ENCODE measurements around the gene CTNNBL1.

The CTNNBL1 gene

DNA sequence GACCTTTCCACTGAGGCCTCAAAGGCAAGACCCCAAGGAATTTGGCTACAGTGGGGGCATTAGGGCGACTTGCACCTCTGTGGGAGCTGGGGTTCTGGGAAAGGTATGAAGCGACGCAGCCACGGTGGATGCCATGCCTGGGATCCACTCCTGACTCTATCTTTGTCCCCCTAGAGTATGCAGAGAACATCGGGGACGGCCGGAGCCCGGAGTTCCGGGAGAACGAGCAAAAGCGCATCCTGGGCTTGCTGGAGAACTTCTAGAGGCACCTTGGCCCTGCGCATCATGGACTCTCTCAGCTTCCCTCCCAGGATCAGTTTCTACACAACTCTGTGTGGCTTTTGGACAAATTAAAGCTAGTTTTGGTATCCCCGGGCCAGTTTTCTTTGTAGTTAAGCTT lies 177.9 kb downstream of the CTNNBL1 start:
- Histone ChIP-seq H3K4me1 (ENCODE audit: insufficient read depth, poor library complexity, severe bottlenecking) (no peaks in the 10 kb centered on the region), H3K36me3 (ENCODE audit: low read depth) (peaks cover 17% of the 10 kb centered on the region), H3K27ac (ENCODE audit: poor library complexity, severe bottlenecking) (no peak overlapping the region), H3K9me3 (ENCODE audit: severe bottlenecking) (no peaks in the 10 kb centered on the region), H3K27me3 (ENCODE audit: insufficient read depth, poor library complexity, severe bottlenecking) (no peaks in the 10 kb centered on the region), H3K4me3 (ENCODE audit: severe bottlenecking) (no peak overlapping the region)
- TF ChIP-seq, protein P1, sequence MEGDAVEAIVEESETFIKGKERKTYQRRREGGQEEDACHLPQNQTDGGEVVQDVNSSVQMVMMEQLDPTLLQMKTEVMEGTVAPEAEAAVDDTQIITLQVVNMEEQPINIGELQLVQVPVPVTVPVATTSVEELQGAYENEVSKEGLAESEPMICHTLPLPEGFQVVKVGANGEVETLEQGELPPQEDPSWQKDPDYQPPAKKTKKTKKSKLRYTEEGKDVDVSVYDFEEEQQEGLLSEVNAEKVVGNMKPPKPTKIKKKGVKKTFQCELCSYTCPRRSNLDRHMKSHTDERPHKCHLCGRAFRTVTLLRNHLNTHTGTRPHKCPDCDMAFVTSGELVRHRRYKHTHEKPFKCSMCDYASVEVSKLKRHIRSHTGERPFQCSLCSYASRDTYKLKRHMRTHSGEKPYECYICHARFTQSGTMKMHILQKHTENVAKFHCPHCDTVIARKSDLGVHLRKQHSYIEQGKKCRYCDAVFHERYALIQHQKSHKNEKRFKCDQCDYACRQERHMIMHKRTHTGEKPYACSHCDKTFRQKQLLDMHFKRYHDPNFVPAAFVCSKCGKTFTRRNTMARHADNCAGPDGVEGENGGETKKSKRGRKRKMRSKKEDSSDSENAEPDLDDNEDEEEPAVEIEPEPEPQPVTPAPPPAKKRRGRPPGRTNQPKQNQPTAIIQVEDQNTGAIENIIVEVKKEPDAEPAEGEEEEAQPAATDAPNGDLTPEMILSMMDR (IDR thresholded peaks at IDR 0.05; ENCODE audit: poor library complexity, severe bottlenecking) = no peak
- no peak for DNase-seq (ENCODE audit: low spot score)
- ATAC-seq (ENCODE audit: low read depth) = no peak

DNA sequence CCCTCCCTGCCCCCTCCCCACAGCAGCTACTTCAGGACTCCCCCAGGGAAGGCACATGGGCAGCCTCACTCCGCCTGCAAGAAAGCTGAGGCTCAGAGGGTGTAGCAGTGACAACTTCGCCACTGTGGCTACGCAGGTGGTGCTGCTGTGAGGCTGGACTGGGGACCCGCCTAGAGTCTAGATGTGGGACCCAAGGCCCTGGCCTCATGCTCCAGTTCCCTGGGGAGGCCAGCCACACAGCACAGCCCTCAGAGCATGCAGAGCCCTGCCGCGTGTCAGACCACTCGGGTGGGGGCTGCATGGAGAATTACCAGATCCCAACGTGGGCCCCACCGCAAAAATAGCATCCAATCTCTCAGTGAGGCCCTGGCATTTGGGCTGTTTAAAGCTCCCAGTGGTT lies 178.3 kb downstream of the CTNNBL1 start:
- TF ChIP-seq, protein P1 (IDR thresholded peaks at IDR 0.05; ENCODE audit: poor library complexity, severe bottlenecking) = no peak
- Histone ChIP-seq H3K36me3 (ENCODE audit: low read depth) (peaks cover 17% of the 10 kb centered on the region), H3K4me3 (ENCODE audit: severe bottlenecking) (no peak overlapping the region), H3K4me1 (ENCODE audit: insufficient read depth, poor library complexity, severe bottlenecking) (no peaks in the 10 kb centered on the region), H3K27me3 (ENCODE audit: insufficient read depth, poor library complexity, severe bottlenecking) (no peaks in the 10 kb centered on the region), H3K9me3 (ENCODE audit: severe bottlenecking) (no peaks in the 10 kb centered on the region), H3K27ac (ENCODE audit: poor library complexity, severe bottlenecking) (no peak overlapping the region)
- ATAC-seq (ENCODE audit: low read depth) = no peak
- no peak for DNase-seq (ENCODE audit: low spot score)

DNA sequence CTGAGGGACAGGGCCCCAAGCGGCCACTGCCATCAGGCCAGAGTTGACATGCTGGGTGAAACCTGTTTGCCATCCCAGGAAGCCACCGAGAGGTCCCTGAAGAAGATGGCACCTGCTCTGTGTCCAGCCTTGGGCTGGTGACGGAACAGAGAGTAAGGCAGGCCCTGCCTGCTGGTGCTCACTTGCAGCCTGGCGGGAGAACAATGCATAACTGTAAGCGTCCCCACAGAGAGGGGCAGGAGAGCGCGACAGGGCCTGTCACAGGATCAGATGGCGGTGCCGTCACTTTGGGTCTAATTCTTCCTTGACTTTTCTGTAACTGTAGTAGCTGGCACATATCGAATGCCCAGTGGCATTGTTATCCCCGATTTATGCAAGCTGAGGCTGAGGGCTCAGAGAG lies 180.1 kb downstream of the CTNNBL1 start:
- DNase-seq (ENCODE audit: low spot score) = no peak
- no peaks in the 10 kb centered on the region for H3K4me1 ChIP-seq (ENCODE audit: insufficient read depth, poor library complexity, severe bottlenecking)
- ATAC-seq (ENCODE audit: low read depth) = no peak
- H3K27me3 ChIP-seq (ENCODE audit: insufficient read depth, poor library complexity, severe bottlenecking) = no peaks in the 10 kb centered on the region
- no peak overlapping the region for H3K4me3 ChIP-seq (ENCODE audit: severe bottlenecking)
- H3K9me3 ChIP-seq (ENCODE audit: severe bottlenecking) = no peaks in the 10 kb centered on the region
- TF ChIP-seq, protein P1 (IDR thresholded peaks at IDR 0.05; ENCODE audit: poor library complexity, severe bottlenecking) = no peak
- H3K27ac ChIP-seq (ENCODE audit: poor library complexity, severe bottlenecking) = no peak overlapping the region
- peaks cover 17% of the 10 kb centered on the region for H3K36me3 ChIP-seq (ENCODE audit: low read depth)

DNA sequence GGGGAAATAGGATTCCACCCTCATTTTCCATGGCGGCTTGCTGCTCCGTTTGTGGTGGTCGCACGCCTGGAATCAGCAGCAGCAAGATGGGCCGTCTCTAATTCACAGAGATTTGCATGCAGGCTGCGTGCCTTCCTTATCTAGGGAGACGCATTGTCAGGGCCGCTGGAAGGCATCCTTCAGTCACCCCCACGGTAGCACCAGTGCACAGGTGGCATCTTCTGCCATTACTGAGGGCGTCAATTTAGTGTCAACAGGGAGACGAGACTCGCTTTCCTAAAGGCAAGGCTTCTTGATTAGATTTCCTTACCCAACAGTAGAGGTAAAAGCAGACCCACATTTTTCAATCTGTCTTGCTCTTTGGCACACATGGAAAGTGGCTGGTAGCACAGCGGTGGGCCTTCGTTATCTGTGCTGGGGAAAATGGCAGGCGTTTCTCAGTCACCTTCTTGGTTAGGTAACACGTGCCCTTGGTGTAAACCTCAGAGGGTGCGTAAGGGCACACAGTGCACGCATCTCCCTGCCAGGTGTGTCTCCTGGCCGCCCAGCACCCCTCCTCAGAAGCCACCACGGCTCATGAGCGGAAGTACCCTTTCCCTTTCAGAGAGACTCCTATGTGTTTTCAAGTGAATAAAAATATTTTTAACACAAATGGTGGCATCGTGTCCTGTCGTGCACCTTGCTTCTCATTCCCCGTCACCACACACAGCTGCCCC lies 181.8 kb downstream of the CTNNBL1 start:
- no peak overlapping the region for H3K4me3 ChIP-seq (ENCODE audit: severe bottlenecking)
- H3K36me3 ChIP-seq (ENCODE audit: low read depth) = peaks cover 15% of the 10 kb centered on the region
- DNase-seq (ENCODE audit: low spot score) (no peak), ATAC-seq (ENCODE audit: low read depth) (no peak)
- H3K4me1 ChIP-seq (ENCODE audit: insufficient read depth, poor library complexity, severe bottlenecking) = no peaks in the 10 kb centered on the region
- H3K27me3 ChIP-seq (ENCODE audit: insufficient read depth, poor library complexity, severe bottlenecking) = no peaks in the 10 kb centered on the region
- TF ChIP-seq, protein P1 (IDR thresholded peaks at IDR 0.05; ENCODE audit: poor library complexity, severe bottlenecking) = no peak
- H3K27ac ChIP-seq (ENCODE audit: poor library complexity, severe bottlenecking) = no peak overlapping the region
- no peaks in the 10 kb centered on the region for H3K9me3 ChIP-seq (ENCODE audit: severe bottlenecking)

DNA sequence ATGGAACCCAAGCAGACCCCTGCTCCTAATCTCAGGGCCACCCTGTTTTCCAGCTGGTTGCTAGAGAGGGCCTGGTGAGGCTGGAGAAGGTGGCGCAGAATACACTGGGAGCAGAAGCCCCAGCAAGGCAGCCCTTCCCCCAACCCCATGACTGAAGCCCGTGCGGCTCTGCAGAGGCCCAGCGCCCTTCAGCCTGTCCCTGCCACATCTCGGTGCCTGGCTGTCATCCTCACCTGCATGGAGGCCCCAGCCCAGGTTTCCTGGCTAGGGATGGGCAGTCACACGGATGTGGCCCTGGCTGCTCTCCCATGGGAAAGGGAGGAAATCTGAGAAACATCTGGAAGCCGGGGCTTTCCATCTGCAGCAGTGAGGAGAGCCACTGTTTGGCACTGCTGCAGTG lies 183.0 kb downstream of the CTNNBL1 start:
- Histone ChIP-seq H3K9me3 (ENCODE audit: severe bottlenecking) (no peaks in the 10 kb centered on the region), H3K36me3 (ENCODE audit: low read depth) (peaks cover 6% of the 10 kb centered on the region), H3K4me3 (ENCODE audit: severe bottlenecking) (no peak overlapping the region), H3K27ac (ENCODE audit: poor library complexity, severe bottlenecking) (no peak overlapping the region), H3K4me1 (ENCODE audit: insufficient read depth, poor library complexity, severe bottlenecking) (no peaks in the 10 kb centered on the region), H3K27me3 (ENCODE audit: insufficient read depth, poor library complexity, severe bottlenecking) (no peaks in the 10 kb centered on the region)
- DNase-seq (ENCODE audit: low spot score) (peak; percentile 83), ATAC-seq (ENCODE audit: low read depth) (no peak; the same call in 2 of the 3 replicates)
- TF ChIP-seq, protein P1 (IDR thresholded peaks at IDR 0.05; ENCODE audit: poor library complexity, severe bottlenecking) = no peak
